HT1080 (cell line): ENCODE data around the gene NFKB1. TPM values are rescaled to one million over a fixed set of nuclear protein-coding genes. Genes with fewer than 3 reads are reported as not detected.
"Not testable (repeated sequence)": the region's sequence is repeated elsewhere in the genome, so short reads cannot be mapped to it uniquely, and the experiment has no call there.

ENCODE experiments used
- DNase-seq: peaks from one replicate; pipeline ENCODE4 v3.0.0-alpha.2; 2015; ENCODE audit warnings: low read depth
- polyA plus RNA-seq, 2 experiments: library from polyadenylated mRNA; depleted of rRNA; stranded (reverse); fragments of >200 nt; gene quantifications; 2 replicates each; pipeline ENCODE4 v1.2.3, GENCODE V29; 2015
- total RNA-seq: library from RNA; depleted of rRNA; stranded (reverse); fragments of >200 nt; shearing (Covaris generic); gene quantifications from 2 replicates; pipeline ENCODE4 v1.2.3, GENCODE V29; 2014; rRNA removed

The NFKB1 gene, protein sequence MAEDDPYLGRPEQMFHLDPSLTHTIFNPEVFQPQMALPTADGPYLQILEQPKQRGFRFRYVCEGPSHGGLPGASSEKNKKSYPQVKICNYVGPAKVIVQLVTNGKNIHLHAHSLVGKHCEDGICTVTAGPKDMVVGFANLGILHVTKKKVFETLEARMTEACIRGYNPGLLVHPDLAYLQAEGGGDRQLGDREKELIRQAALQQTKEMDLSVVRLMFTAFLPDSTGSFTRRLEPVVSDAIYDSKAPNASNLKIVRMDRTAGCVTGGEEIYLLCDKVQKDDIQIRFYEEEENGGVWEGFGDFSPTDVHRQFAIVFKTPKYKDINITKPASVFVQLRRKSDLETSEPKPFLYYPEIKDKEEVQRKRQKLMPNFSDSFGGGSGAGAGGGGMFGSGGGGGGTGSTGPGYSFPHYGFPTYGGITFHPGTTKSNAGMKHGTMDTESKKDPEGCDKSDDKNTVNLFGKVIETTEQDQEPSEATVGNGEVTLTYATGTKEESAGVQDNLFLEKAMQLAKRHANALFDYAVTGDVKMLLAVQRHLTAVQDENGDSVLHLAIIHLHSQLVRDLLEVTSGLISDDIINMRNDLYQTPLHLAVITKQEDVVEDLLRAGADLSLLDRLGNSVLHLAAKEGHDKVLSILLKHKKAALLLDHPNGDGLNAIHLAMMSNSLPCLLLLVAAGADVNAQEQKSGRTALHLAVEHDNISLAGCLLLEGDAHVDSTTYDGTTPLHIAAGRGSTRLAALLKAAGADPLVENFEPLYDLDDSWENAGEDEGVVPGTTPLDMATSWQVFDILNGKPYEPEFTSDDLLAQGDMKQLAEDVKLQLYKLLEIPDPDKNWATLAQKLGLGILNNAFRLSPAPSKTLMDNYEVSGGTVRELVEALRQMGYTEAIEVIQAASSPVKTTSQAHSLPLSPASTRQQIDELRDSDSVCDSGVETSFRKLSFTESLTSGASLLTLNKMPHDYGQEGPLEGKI
- total RNA-seq = 30.8 and 33.8 TPM in 2 replicates
- polyA plus RNA-seq (2015; cell fraction: cytosol; rRNA removed) = 27.1 and 29.0 TPM in 2 replicates
- 30.8 and 34.0 TPM in 2 replicates for polyA plus RNA-seq (2015; cell fraction: nucleus; rRNA removed)

- DNase-seq = peak; percentile 64
Measured at GRCh38 chr4:102500696-102501446, at the start of gene NFKB1. Gene NFKB1, plus strand, starts transcription at chr4:102501359. Its CDS starts 24,160 bp downstream, at chr4:102525519.

- DNase-seq = no peak
Measured at GRCh38 chr4:102452854-102453253, 48.3 kb upstream of the NFKB1 start.

- DNase-seq = no peak
Measured at GRCh38 chr4:102453827-102454226, 47.3 kb upstream of the NFKB1 start.

GRCh38 chr4:102454268-102454667 lies 46.9 kb upstream of the NFKB1 start:
- DNase-seq = no peak

DNA sequence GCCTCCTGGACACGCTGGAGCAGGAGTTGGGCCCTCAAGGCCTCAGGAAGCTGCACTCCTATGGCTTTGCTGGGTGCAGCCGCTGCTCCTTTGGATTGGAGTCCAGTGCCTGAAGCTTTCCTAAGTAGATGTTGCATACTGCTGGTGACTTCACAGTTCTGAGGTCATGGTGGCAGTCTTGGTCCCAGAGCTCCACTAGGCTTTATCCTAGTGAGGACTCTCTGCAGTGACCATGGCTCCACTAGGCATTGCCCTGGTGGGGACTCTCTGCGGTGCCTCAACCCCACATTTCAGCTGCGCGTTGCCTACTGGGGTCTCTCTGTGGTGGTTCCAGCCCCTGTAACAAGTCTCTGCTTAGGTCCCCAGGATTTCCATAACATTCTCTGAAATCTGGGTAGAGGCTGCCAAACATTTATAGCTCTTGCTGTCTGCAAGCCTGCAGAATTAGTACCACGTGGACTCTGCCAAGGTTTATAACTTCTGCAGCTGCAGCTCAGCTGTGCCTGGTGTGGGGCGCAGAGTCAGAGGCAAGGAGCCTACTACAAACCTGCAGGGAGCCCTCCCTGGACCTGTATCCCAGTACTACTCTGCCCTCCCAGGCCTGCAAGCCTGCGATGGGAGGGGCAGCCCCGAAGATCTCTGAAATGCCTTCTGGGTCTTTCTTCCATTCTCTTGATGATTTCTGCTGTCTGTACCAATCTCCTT lies 46.0 kb upstream of the NFKB1 start:
- no peak for DNase-seq

DNA sequence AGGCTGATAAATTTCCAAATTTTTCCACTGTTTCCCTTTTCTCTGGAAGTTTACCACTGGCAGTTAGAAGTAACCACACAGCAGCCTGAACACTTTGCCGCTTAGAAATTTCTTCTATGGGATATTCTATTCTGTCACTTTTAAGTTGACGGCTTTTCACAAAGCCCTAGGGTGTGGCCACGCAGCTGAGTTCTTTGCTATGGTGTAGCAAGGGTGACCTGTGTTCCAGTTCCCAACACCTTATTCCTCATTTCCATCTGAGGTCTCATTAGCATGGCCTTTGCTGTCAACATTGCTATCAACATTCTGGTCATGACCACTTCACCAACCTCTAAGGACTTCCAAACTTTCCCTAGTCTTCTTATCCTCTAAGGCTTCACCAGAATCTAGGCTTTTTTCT lies 45.4 kb upstream of the NFKB1 start:
- DNase-seq = no peak

DNA sequence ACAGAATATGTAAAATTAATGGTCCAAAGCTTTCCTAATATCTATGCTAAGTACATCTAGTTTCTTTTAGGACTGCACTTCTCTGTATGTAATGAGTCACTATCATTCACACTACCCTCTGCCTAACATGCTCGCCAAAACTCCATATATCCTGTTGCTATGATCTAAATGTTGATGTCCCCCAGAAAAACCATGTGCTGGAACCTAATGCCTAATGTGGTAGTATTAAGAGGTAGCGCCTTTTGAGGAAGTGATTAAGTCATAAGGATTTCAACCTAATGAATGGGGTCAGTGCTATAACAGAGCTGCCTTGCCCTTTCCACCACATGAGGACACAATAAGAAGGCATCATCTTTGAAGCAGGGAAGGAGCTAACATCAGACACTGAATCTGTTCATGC lies 34.9 kb upstream of the NFKB1 start:
- peak; percentile 63 for DNase-seq

- DNase-seq = no peak
Measured at GRCh38 chr4:102469806-102470205, 31.4 kb upstream of the NFKB1 start.

GRCh38 chr4:102472441-102473013 lies 28.6 kb upstream of the NFKB1 start:
- DNase-seq = no peak

GRCh38 chr4:102473476-102473875 lies 27.7 kb upstream of the NFKB1 start:
- DNase-seq = no peak

- DNase-seq = no peak
Measured at GRCh38 chr4:102474736-102475504, 26.2 kb upstream of the NFKB1 start.

DNA sequence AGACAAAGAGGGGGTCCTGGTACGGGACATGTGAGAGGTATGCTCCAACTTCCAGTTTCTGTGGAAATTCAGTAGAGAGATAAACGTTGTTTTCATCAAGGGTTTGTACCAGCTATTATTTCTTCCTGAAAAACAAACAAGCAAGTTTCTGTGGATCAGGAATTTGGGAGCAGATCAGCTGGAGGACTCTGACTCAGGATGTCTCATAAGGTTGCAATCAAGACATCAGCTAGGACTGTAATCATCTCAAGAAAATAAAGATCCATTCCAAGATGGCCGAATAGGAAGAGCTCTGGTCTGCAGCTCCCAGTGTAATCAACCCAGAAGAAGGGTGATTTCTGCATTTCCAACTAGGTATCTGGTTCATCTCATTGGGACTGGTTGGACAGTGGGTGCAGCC lies 23.5 kb upstream of the NFKB1 start:
- peak; percentile 54 for DNase-seq

DNA sequence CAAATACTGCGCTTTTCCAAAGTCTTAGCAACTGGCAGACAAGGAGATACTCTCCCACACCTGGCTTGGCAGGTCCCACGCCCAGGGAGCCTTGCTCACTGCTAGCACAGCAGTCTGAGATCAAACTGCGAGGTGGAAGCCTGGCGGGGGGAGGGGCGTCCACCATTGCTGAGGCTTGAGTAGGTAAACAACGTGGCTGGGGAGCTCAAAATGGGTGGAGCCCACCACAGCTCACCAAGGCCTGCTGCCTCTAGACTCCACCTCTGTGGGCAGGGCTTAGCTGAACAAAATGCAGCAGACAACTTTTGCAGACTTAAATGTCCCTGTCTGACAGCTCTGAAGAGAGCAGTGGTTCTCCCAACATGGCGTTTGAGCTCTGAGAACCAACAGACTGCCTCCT lies 23.0 kb upstream of the NFKB1 start:
- DNase-seq = no peak

DNA sequence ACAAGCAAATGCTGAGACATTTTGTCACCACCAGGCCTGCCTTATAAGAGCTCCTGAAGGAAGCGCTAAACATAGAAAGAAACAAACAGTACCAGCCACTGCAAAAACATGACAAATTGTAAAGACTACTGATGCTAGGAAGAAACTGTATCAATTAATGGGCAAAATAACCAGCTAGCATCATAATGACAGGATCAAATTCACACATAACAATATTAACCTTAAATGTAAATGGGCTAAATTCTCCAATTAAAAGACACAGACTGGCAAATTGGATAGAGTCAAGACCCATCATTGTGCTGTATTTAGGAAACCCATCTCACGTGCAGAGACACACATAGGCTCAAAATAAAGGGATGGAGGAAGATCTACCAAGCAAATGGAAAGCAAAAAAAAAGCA lies 21.3 kb upstream of the NFKB1 start:
- not testable (repeated sequence) for DNase-seq

GRCh38 chr4:102483120-102483519 lies 18.0 kb upstream of the NFKB1 start:
- no peak for DNase-seq

DNA sequence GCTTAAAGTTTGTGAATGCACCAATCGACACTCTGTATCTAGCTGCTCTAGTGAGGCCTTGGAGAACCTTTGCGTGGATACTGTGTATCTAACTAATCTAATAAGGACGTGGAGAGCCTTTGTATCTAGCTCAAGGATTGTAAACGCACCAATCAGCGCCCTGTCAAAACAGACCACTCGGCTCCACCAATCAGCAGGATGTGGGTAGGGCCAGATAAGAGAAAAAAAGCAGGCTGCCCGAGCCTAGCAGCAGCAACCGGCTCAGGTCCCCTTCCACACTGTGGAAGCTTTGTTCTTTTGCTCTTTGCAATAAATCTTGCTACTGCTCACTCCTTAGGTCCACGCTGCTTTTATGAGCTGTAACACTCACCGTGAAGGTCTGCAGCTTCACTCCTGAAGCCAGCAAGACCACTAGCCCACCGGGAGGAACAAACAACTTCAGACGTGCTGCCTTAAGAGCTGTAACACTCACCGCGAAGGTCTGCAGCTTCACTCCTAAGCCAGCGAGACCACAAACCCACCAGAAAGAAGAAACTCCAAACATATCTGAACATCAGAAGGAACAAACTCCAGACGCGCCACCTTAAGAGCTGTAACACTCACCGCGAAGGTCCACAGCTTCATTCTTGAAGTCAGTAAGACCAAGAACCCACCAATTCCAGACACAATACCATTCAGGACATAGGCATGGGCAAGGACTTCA lies 17.0 kb upstream of the NFKB1 start:
- DNase-seq = not testable (repeated sequence)

DNA sequence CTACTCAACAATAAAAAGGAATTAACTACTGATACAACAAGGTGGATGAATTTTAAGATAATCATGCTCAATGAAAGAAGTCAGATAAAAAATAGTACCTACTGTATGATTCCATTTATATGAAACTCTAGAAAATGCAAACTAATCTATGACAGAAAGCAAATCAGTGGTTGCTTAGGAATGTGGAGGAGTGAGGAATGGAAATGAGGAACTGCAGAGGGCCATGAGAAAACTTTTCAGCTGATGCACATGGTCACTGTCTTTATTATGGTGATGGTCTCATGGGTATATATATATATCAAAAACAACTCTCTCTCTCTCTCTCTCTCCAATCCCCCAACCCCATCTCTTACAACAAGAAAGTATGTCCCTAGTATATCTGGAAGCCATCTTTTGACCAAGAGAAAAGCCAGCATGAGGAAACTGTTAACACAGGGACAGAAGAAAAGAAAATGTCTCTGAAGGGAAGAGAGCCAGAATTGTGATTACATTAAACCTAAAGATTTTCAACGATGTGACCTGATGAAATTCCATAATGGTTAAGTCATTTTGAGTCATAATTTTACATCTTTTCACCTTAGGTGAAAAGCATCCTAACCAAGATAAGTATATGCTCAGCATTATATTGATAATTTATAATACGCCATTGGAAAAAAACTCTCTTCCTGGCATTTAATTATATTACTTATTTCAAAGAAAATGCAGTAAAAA lies 8.5 kb upstream of the NFKB1 start:
- DNase-seq = no peak

DNA sequence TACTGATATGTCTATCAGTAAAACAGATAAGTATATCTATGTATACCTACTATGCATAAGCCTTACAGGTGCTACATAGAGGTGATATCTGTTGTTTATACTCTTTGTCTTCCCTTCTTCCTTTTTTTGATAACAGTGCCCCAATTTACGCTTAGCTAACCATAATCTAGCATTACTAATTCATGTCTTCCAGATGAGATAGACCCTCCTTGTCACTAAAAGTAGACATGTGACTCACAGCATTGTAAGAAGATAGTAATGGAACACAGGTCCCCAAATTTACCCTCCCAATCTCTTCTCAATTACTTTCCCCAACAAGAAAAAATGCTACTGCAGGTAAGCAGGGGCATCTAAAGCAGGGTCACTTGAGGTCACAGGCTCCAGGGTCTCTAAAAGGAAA lies 7.9 kb upstream of the NFKB1 start:
- DNase-seq = no peak
